ENCODE results near the gene PBX1. TPM values are rescaled to one million over a fixed set of nuclear protein-coding genes. Genes with fewer than 3 reads are reported as not detected.
"Not testable (repeated sequence)": the region's sequence is repeated elsewhere in the genome, so short reads cannot be mapped to it uniquely, and the experiment has no call there.

PBX1 gene
- total RNA-seq, 2 donors from 2014 or later, result 0.22 to 0.53 TPM

DNA sequence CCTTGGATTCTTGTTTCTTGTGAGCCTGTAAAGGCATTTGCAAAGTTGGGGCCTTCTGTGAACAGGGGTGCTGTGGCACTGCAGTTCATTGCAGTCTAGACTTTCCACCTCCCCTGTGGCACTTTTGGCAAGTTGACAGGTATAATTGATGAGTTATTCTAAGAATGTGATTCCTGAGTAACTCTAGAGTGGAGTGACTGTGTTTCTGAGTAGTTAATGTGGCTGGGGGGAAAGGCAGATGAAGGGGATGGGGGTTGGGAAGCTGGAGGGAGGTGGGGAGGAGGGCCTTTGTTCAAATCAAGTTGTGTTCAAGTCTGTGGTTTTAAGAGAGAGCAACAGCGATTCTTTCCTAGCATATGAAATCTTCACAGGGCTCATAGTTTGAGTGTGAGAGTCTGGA lies 32.9 kb downstream of the PBX1 start:
- no peaks in the 10 kb centered on the region for H3K4me1 Mint-ChIP-seq
- no peak for ATAC-seq (replicated peaks)
- H3K36me3 Mint-ChIP-seq (ENCODE audit: low read depth), result no peaks in the 10 kb centered on the region
- no peak overlapping the region for H3K27ac Mint-ChIP-seq
- H3K9me3 Mint-ChIP-seq, result peaks cover 4% of the 10 kb centered on the region
- no peak overlapping the region for H3K4me3 Mint-ChIP-seq
- H3K27me3 Mint-ChIP-seq, result peaks cover 8% of the 10 kb centered on the region

DNA sequence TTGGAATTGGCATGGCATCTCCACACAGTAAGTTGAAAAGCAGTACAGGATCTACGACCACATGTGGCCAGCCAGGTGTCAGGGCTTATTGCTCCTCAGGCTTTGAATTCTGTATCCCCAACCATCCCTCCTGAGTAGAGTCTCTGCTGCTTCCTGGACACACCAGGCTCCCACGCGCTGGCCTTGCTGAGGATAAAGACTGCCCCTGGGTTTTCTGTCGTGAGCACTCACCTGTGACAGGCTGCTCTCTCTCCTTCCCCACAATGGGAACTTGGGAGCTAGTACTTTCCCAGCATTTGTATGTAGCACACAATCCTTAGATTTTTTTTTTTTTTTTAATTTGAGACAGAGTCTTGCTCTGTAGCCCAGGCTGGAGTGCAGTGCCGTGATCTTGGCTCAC lies 33.6 kb downstream of the PBX1 start:
- peaks cover 4% of the 10 kb centered on the region for H3K9me3 Mint-ChIP-seq
- H3K27me3 Mint-ChIP-seq, result peaks cover 6% of the 10 kb centered on the region

DNA sequence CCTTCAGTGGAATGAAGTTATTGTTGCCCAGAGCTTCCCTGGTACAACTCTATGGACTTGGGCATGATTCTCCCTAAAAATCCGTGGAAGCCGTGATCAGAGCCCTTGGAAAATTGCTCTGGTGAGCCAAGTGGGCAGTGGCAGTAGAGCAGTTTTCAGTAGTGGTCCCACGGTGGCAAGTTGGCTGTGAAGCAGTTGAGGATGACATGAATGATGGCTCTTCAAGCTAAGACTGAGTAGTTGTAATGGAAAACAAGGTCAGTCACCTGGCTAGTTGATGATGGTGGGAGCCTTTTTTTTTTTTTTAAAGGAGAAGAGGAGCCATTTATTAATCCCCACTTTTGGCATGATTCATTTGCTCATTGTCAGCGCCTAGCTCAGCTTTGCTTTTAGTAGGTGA lies 36.2 kb downstream of the PBX1 start:
- Mint-ChIP-seq H3K36me3 (ENCODE audit: low read depth) (no peaks in the 10 kb centered on the region), H3K27me3 (no peaks in the 10 kb centered on the region), H3K27ac (no peak overlapping the region), H3K9me3 (no peaks in the 10 kb centered on the region), H3K4me3 (no peak overlapping the region), H3K4me1 (no peaks in the 10 kb centered on the region)
- ATAC-seq (replicated peaks), result no peak

More for the DNA sequence above, 33.6 kb downstream of the PBX1 start:
- Mint-ChIP-seq H3K36me3 (ENCODE audit: low read depth) (no peaks in the 10 kb centered on the region), H3K4me1 (no peaks in the 10 kb centered on the region), H3K27ac (no peak overlapping the region), H3K4me3 (no peak overlapping the region)
- ATAC-seq (replicated peaks), result no peak

DNA sequence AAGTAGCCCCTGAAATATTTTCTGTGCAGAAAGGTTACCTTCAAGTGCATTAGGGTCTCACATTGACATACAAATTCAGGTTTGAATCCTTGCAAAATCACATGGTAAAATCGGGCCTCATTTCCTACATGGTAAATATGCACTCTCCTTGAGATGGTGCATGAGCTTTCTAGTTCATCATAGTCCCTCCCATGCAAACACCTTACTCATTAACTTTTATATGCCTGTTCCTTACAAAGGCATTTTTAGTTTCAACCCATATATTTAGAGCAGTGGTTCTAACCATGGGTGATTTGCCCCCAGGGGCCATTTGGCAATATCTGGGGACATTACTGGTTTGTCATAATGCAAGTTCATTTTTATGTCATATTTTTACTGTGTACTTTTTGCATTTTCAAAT lies 37.2 kb downstream of the PBX1 start:
- Mint-ChIP-seq H3K4me1 (no peaks in the 10 kb centered on the region), H3K36me3 (ENCODE audit: low read depth) (no peaks in the 10 kb centered on the region), H3K4me3 (no peak overlapping the region), H3K27ac (no peak overlapping the region), H3K27me3 (no peaks in the 10 kb centered on the region), H3K9me3 (no peaks in the 10 kb centered on the region)
- no peak for ATAC-seq (replicated peaks)

DNA sequence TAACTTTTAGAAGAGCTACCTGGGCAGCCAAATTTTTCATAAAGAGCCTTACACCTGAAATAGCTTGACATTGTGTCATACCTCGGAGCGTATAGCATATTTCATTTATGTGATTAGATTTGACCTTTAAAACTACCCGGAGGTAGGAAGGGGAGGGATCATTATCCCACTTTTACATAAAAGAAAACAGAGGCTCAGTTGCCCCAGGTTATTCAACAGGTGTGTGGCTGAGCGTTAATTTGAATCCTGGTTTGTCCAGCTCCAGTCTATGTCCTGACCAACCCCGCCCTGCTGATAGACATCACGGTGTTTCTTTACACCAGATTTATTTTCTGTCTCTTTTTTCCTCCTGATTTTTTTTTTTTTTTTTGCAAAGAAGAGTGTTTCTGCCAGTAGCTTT lies 39.7 kb downstream of the PBX1 start:
- H3K27me3 Mint-ChIP-seq, result no peaks in the 10 kb centered on the region
- no peaks in the 10 kb centered on the region for H3K36me3 Mint-ChIP-seq (ENCODE audit: low read depth)
- no peak for ATAC-seq (replicated peaks)
- H3K4me3 Mint-ChIP-seq, result no peak overlapping the region
- no peak overlapping the region for H3K27ac Mint-ChIP-seq
- H3K9me3 Mint-ChIP-seq, result no peaks in the 10 kb centered on the region
- H3K4me1 Mint-ChIP-seq, result no peaks in the 10 kb centered on the region

DNA sequence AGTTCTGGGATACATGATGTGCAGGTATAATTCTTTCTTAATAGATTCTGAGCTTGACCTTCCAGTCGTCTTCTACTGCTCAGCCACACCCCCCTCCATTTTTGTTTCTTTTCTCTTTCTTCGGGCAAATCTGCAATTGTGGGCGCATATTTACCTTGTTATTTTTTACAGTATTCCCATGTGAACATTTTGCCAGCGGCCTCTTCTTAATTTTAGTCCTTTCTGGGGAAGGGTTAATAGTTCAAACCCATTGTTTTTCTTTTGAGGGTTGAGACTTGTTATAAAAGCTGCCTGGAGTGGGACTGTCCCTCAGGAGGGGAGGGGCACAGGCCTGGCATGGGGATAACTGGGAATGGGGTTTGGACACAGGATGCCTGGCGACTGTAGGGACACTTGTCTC lies 40.3 kb downstream of the PBX1 start:
- no peaks in the 10 kb centered on the region for H3K36me3 Mint-ChIP-seq (ENCODE audit: low read depth)
- H3K4me1 Mint-ChIP-seq, result no peaks in the 10 kb centered on the region

DNA sequence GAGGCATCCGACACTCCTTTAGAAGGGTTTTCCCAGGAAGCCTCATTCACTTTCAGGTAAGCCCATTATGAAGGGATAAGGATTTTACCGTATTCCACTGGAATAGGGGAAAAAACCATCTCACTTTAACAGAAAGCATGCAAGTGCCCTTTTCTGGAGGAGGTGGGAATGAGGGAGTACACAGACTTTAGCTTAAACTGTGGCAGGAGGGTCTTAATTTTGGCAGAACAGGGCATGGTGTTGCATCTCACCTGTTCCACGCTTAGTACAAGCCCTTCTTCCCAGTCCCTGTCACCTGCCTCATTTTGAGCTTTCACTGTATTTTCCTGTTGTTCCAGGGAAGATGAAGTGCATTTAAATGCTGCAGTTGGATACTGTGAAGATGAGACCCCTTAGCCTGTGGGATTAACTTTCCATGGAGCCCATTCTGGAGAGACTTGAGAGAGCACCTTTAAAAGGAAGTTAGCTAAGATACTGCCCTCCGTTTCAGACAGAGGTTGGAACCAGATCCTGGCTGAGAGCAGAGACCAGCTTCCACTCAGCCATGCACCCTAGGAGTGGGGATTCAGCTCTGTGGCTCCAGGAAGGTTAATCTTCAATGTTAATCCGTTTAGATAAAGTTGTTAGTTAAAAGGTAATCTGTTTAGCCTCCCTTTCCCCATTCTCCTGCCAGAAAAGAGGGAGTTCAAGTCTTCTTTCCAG lies 42.6 kb downstream of the PBX1 start:
- Mint-ChIP-seq H3K36me3 (ENCODE audit: low read depth) (no peaks in the 10 kb centered on the region), H3K4me1 (no peaks in the 10 kb centered on the region), H3K27ac (no peak overlapping the region), H3K27me3 (no peaks in the 10 kb centered on the region), H3K4me3 (no peak overlapping the region), H3K9me3 (no peaks in the 10 kb centered on the region)
- no peak for ATAC-seq (replicated peaks)

More for the DNA sequence above, 40.3 kb downstream of the PBX1 start:
- Mint-ChIP-seq H3K27ac (no peak overlapping the region), H3K27me3 (no peaks in the 10 kb centered on the region), H3K4me3 (no peak overlapping the region), H3K9me3 (no peaks in the 10 kb centered on the region)
- ATAC-seq (replicated peaks), result no peak

DNA sequence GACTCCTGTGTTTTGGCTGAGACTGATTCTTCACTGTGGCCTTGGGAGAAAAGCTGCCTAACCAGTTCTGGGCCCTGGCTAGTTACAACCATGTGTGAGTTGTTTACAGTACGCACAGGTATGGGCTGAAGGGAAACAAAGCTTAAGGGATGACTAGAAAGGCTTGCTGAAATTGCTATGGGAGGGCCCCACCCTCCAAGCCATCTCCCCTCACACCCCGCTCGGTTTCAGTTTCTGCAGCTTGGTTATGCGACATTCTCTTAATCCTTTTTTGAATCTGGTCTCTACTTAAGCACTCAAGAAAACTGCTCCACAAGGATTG lies 43.1 kb downstream of the PBX1 start:
- no peaks in the 10 kb centered on the region for H3K9me3 Mint-ChIP-seq
- no peaks in the 10 kb centered on the region for H3K27me3 Mint-ChIP-seq

DNA sequence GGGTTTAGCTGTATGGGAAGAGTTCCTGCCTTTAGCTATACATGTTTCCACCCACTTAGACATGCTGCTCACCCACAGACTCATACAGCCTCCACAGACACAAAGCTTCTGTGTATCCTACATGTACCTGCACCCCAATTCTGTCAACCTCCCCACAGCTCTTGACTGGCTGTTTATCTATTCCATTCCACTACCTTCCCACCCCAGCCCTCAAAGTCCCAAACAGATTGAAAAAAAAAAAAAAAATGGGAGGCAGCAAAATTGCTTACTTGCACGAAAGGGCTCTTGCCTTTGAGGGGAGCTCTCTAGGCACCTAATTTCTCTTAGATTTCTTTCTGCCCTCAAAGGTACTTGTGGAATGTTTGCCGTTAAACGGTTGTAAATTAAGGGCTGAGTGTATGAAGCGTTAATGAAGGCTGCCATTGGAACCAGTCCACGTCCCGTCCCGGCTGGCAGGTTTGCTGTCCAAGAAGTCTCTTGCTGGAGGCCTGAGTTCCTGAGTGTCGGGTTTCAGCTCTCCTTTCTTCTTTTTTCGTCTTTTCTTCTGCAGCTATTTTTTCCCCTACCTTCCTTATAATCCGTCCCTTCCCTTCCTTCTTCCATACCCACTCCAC lies 43.6 kb downstream of the PBX1 start:
- no peaks in the 10 kb centered on the region for H3K9me3 Mint-ChIP-seq
- no peaks in the 10 kb centered on the region for H3K4me1 Mint-ChIP-seq
- no peak overlapping the region for H3K4me3 Mint-ChIP-seq
- no peak overlapping the region for H3K27ac Mint-ChIP-seq
- H3K36me3 Mint-ChIP-seq (ENCODE audit: low read depth), result no peaks in the 10 kb centered on the region
- ATAC-seq (replicated peaks), result no peak
- no peaks in the 10 kb centered on the region for H3K27me3 Mint-ChIP-seq

More for the DNA sequence above, 43.1 kb downstream of the PBX1 start:
- Mint-ChIP-seq H3K4me1 (no peaks in the 10 kb centered on the region), H3K27ac (no peak overlapping the region), H3K4me3 (no peak overlapping the region), H3K36me3 (ENCODE audit: low read depth) (no peaks in the 10 kb centered on the region)
- no peak for ATAC-seq (replicated peaks)

DNA sequence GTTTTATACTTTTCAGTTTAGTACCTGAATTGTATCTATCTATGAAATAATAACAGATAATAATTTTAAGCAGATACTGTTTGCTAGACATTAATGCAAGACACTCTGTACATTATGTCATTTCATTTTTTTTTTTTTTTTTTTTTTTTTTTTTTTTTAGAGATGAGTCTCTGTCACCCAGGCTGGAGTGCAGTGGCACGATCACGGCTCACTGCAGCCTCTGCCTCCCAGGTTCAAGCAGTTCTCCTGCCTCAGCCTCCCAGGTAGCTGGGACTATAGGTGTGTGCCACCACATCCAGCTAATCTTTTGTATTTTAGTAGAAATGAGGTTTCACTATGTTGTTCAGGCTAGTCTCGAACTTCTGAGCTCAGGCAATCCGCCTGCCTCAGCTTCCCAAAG lies 44.8 kb downstream of the PBX1 start:
- H3K4me1 Mint-ChIP-seq; H3K4me3 Mint-ChIP-seq; ATAC-seq (replicated peaks); H3K36me3 Mint-ChIP-seq (ENCODE audit: low read depth); H3K27me3 Mint-ChIP-seq; H3K9me3 Mint-ChIP-seq; H3K27ac Mint-ChIP-seq: not testable (repeated sequence)

DNA sequence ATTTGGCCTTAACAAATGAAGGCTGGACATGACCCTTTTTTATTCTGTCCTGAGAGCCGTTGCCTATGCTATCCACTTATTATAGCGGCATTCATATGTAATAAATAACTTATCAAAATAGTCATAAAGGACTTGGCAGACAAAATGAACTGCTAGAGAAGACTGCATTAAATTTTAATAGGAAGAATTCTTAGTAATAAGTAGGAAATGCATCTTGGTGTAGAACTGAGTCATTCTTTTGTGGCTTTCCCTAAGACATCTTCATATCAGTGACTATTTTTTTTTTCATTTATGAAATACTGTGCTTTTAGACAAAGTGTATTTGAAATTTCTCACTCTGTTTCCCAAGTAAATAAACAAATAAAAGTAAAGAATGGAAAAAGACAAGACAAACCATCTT lies 45.6 kb downstream of the PBX1 start:
- Mint-ChIP-seq H3K9me3 (no peaks in the 10 kb centered on the region), H3K27me3 (no peaks in the 10 kb centered on the region), H3K4me1 (no peaks in the 10 kb centered on the region), H3K27ac (no peak overlapping the region), H3K4me3 (no peak overlapping the region), H3K36me3 (ENCODE audit: low read depth) (no peaks in the 10 kb centered on the region)
- ATAC-seq (replicated peaks), result no peak

DNA sequence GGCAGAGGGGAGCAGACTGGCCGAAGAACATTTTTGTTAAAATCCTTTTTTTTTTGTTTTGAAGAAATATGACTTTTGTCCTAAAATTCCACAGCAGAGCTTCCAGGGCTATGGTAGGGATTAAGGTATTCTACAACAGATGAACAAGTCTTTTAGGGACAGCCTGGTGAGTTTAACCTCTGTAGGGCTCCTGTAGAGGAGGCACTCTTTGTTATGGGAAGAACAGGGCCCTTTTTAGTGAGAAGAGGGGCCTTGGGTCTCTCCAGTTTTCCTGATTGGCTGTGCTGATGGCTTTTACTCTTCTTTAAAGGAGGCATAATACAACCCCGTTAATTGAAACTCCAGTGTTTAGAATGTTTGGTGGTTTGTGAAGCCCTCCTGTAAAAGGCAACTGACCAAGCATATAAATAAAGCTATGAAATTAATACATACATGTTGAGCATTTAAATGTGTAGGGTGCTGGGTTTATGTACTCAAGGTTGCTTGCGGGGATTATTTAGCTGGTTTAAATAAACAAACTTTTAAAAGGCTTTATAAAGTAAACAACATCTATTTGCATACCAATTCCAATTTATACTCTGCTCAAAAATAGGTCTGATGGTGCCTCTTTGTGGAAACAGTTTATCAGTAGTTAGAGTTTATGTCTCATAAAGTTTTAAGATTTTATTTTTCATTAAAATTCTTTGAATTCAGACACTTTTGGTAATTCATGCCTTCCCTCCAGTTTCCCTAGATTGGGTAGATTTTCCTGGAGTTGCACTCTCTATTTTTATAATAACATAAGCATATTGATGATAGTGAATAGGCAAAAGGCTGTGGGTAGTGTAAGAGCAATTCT lies 46.5 kb downstream of the PBX1 start:
- Mint-ChIP-seq H3K4me3 (no peak overlapping the region), H3K27ac (no peak overlapping the region), H3K27me3 (no peaks in the 10 kb centered on the region), H3K4me1 (no peaks in the 10 kb centered on the region), H3K36me3 (ENCODE audit: low read depth) (no peaks in the 10 kb centered on the region), H3K9me3 (no peaks in the 10 kb centered on the region)
- ATAC-seq (replicated peaks), result no peak

DNA sequence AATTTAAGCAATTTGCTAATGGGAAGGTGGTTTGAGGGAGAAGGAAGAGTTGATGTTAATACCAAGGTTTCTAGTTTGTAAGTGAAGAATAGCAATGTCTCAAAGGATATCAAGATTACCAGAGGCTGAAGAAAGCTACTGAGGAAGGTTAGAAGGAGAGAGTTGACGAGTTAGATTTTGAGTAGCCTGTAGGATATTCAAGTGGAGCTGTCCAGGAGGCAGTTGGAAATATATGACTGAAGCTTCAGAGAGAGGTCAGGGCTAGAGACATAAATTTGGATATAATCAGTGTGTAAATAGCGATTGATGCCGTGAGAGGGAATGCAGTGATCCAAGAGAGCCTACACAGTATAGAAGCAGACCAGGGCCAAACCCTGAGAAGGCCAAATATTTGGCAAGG lies 48.4 kb downstream of the PBX1 start:
- no peaks in the 10 kb centered on the region for H3K36me3 Mint-ChIP-seq (ENCODE audit: low read depth)

DNA sequence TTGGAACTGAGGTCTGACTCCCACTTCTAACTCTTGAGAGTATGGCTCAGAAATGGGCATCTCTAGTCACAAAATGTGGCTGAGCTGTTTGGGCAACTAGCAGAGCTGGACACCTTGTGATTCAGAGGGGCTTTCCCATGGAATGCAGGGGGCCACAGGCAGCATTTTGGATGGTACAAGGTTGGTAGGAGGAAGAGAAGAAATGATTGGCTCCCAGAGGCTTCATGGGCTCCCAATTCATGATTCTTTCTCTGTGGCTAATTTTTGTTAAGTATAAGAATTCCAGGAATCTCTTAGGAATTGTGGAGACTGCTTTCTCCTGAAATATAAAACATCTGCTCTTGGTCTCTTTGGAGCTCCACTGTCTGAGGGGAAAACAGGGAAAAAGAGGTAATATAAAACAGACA lies 49.7 kb downstream of the PBX1 start:
- no peak overlapping the region for H3K27ac Mint-ChIP-seq
- H3K9me3 Mint-ChIP-seq, result no peaks in the 10 kb centered on the region
- no peaks in the 10 kb centered on the region for H3K27me3 Mint-ChIP-seq
- no peak overlapping the region for H3K4me3 Mint-ChIP-seq
- no peaks in the 10 kb centered on the region for H3K4me1 Mint-ChIP-seq
- H3K36me3 Mint-ChIP-seq (ENCODE audit: low read depth), result no peaks in the 10 kb centered on the region
- ATAC-seq (replicated peaks), result no peak

More for the DNA sequence above, 48.4 kb downstream of the PBX1 start:
- no peaks in the 10 kb centered on the region for H3K27me3 Mint-ChIP-seq
- no peak for ATAC-seq (replicated peaks)
- no peaks in the 10 kb centered on the region for H3K4me1 Mint-ChIP-seq
- H3K27ac Mint-ChIP-seq, result no peak overlapping the region
- no peak overlapping the region for H3K4me3 Mint-ChIP-seq
- no peaks in the 10 kb centered on the region for H3K9me3 Mint-ChIP-seq

DNA sequence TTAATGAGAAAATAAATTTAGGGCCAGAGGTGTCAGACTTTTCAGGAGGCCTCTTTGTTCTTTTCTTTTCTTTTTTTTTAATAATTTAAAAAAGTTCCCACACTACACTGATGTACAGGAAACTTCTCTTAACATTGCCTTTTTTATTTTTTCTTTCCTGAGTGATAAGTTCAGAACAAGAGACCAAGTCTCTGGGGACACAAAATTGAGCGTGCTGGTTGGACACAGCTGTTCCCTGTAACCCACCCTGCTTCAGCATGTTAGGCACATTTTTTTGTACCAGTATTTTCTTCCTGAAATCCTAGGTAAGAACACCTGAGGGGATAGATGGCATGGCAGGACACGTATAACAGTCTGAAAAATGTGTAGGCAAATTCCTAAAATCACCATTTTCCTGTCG lies 50.1 kb downstream of the PBX1 start:
- Mint-ChIP-seq H3K27ac (no peak overlapping the region), H3K9me3 (no peaks in the 10 kb centered on the region), H3K4me3 (no peak overlapping the region), H3K4me1 (no peaks in the 10 kb centered on the region), H3K27me3 (no peaks in the 10 kb centered on the region), H3K36me3 (ENCODE audit: low read depth) (no peaks in the 10 kb centered on the region)
- ATAC-seq (replicated peaks), result no peak

Data from activated T-helper 17 cell treated with anti-CD3 and anti-CD28 coated beads, Interleukin-2, amount 50 U/mL, for 72 hours (primary cell).